Measurements from ENCODE around the gene FOXA3. TPM values are rescaled to one million over a fixed set of nuclear protein-coding genes. Genes with fewer than 3 reads are reported as not detected.

The FOXA3 gene
- total and polyA plus RNA-seq, 2 experiments from 2014 or later, result 11.1 to 17.5 TPM

GRCh38 chr19:45919678-45920077 is 55.6 kb downstream of the FOXA3 start (continued):
- TF ChIP-seq, protein P1, sequence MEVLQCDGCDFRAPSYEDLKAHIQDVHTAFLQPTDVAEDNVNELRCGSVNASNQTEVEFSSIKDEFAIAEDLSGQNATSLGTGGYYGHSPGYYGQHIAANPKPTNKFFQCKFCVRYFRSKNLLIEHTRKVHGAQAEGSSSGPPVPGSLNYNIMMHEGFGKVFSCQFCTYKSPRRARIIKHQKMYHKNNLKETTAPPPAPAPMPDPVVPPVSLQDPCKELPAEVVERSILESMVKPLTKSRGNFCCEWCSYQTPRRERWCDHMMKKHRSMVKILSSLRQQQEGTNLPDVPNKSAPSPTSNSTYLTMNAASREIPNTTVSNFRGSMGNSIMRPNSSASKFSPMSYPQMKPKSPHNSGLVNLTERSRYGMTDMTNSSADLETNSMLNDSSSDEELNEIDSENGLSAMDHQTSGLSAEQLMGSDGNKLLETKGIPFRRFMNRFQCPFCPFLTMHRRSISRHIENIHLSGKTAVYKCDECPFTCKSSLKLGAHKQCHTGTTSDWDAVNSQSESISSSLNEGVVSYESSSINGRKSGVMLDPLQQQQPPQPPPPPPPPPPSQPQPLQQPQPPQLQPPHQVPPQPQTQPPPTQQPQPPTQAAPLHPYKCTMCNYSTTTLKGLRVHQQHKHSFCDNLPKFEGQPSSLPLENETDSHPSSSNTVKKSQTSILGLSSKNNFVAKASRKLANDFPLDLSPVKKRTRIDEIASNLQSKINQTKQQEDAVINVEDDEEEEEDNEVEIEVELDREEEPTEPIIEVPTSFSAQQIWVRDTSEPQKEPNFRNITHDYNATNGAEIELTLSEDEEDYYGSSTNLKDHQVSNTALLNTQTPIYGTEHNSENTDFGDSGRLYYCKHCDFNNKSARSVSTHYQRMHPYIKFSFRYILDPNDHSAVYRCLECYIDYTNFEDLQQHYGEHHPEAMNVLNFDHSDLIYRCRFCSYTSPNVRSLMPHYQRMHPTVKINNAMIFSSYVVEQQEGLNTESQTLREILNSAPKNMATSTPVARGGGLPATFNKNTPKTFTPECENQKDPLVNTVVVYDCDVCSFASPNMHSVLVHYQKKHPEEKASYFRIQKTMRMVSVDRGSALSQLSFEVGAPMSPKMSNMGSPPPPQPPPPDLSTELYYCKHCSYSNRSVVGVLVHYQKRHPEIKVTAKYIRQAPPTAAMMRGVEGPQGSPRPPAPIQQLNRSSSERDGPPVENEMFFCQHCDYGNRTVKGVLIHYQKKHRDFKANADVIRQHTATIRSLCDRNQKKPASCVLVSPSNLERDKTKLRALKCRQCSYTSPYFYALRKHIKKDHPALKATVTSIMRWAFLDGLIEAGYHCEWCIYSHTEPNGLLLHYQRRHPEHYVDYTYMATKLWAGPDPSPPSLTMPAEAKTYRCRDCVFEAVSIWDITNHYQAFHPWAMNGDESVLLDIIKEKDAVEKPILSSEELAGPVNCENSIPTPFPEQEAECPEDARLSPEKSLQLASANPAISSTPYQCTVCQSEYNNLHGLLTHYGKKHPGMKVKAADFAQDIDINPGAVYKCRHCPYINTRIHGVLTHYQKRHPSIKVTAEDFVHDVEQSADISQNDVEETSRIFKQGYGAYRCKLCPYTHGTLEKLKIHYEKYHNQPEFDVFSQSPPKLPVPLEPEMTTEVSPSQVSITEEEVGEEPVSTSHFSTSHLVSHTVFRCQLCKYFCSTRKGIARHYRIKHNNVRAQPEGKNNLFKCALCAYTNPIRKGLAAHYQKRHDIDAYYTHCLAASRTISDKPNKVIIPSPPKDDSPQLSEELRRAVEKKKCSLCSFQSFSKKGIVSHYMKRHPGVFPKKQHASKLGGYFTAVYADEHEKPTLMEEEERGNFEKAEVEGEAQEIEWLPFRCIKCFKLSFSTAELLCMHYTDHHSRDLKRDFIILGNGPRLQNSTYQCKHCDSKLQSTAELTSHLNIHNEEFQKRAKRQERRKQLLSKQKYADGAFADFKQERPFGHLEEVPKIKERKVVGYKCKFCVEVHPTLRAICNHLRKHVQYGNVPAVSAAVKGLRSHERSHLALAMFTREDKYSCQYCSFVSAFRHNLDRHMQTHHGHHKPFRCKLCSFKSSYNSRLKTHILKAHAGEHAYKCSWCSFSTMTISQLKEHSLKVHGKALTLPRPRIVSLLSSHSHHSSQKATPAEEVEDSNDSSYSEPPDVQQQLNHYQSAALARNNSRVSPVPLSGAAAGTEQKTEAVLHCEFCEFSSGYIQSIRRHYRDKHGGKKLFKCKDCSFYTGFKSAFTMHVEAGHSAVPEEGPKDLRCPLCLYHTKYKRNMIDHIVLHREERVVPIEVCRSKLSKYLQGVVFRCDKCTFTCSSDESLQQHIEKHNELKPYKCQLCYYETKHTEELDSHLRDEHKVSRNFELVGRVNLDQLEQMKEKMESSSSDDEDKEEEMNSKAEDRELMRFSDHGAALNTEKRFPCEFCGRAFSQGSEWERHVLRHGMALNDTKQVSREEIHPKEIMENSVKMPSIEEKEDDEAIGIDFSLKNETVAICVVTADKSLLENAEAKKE (CRISPR knock-in tag; IDR thresholded peaks at IDR 0.05), result no peak
- TF ChIP-seq POLR2AphosphoS5 (IDR thresholded peaks at IDR 0.05; ENCODE audit: low read depth) (no peak), ETS1 (IDR thresholded peaks at IDR 0.05) (no peak), ZNF114 (CRISPR knock-in tag; IDR thresholded peaks at IDR 0.05) (no peak), EZH2phosphoT487 (IDR thresholded peaks at IDR 0.05; ENCODE audit: unreplicated experiment) (no peak), CTCF (conservative IDR thresholded peaks at IDR 0.05; ENCODE audit: low read depth in 2 of 2) (no peak)

DNA sequence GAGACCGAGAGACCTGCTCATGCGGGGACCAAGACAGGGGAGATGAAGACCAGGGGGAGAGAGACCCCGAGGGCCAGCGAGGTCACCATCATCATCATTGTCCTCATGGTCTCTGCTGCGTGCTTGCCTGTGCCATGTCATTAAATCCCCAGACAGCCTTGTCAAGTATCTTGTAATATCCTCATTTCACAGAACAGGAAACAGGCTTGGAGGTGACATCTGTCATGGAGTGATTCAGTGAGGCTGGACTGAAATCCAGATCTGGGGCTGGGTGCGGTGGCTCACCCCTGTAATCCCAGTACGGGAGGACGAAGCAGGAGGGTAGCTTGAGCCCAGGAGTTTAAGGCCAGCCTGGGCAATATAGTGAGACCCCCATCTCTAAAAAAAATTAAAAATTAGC is 56.3 kb downstream of the FOXA3 start:
- Histone ChIP-seq H4K20me1 (replicated peaks; ENCODE audit: insufficient read depth) (no peaks in the 10 kb centered on the region), H3K27ac (ENCODE audit: low read depth) (no peak overlapping the region), H2AFZ (peak overlapping the region; percentile 86; the same call in 1 of the 2 replicates), H3K36me3 (ENCODE audit: insufficient read depth) (no peaks in the 10 kb centered on the region), H3K27me3 (ENCODE audit: insufficient read depth) (no peaks in the 10 kb centered on the region), H3K4me2 (0 out of 2 replicates have a peak overlapping the region, but pooled peaks have one; percentile 55), H3F3A (replicated peaks; ENCODE audit: low read depth) (peaks cover 9% of the 10 kb centered on the region; the same call in 1 of the 2 replicates), H3K4me1 (ENCODE audit: insufficient read depth) (no peaks in the 10 kb centered on the region), H3K9me2 (ENCODE audit: insufficient read depth) (no peaks in the 10 kb centered on the region), H3K79me2 (replicated peaks; ENCODE audit: insufficient read depth) (no peaks in the 10 kb centered on the region), H3K4me3 (no peak overlapping the region)
- TF ChIP-seq POLR2AphosphoS5 (IDR thresholded peaks at IDR 0.05; ENCODE audit: low read depth) (no peak), JUNB (IDR thresholded peaks at IDR 0.05; ENCODE audit: unreplicated experiment) (no peak), ZNF114 (CRISPR knock-in tag; IDR thresholded peaks at IDR 0.05) (no peak), EZH2 (IDR thresholded peaks at IDR 0.05; ENCODE audit: low read depth, unreplicated experiment) (no peak), ZNF331 (CRISPR knock-in tag; IDR thresholded peaks at IDR 0.05; ENCODE audit: low read depth) (no peak)
- Mint-ChIP-seq H3K27me3 (ENCODE audit: insufficient read depth, low read depth, poor library complexity) (peaks cover 9% of the 10 kb centered on the region), H3K9me3 (no peaks in the 10 kb centered on the region; the same call in 2 of the 3 replicates), H3K27ac (no peak overlapping the region), H3K4me3 (no peak overlapping the region), H3K36me3 (ENCODE audit: low read depth) (no peaks in the 10 kb centered on the region), H3K4me1 (no peaks in the 10 kb centered on the region; the same call in 1 of the 3 replicates)
- DNase-seq (ENCODE audit: low spot score) (no peak), ATAC-seq (no peak)
